ENCODE results near the gene CIT. TPM values are rescaled to one million over a fixed set of nuclear protein-coding genes. Genes with fewer than 3 reads are reported as not detected.
A peak's percentile ranks its signal among the peaks of the same experiment; 100 is the strongest.

Gene CIT
- total RNA-seq, 1 donor from 2014 or later, result 18.0 TPM

- peak overlapping the region; percentile 22 for H3K4me3 ChIP-seq
- no peaks in the 10 kb centered on the region for H3K27me3 ChIP-seq (ENCODE audit: low read depth)
- H3K9me3 ChIP-seq, result no peaks in the 10 kb centered on the region
- H3K36me3 ChIP-seq, result no peaks in the 10 kb centered on the region
- no peak overlapping the region for H3K27ac ChIP-seq
- intact Hi-C loops (cut with DNase I), result no loop called here
- H3K4me1 ChIP-seq, result peaks cover 10% of the 10 kb centered on the region
- ATAC-seq (peak; percentile 83 to 93), DNase-seq (peak; percentile 55)
- TF ChIP-seq CTCF (IDR thresholded peaks at IDR 0.05), result peak; percentile 34
These were observed 73.0 kb downstream of the CIT start for GRCh38 chr12:119804011-119804641.

GRCh38 chr12:119803381-119803791 lies 73.7 kb downstream of the CIT start:
- Histone ChIP-seq H3K27ac (no peak overlapping the region), H3K27me3 (ENCODE audit: low read depth) (no peaks in the 10 kb centered on the region), H3K36me3 (no peaks in the 10 kb centered on the region), H3K4me1 (peaks cover 10% of the 10 kb centered on the region), H3K4me3 (peak overlapping the region; percentile 22), H3K9me3 (no peaks in the 10 kb centered on the region)
- no peak for DNase-seq
- intact Hi-C loops (cut with DNase I), result no loop called here
- peak; percentile 47 to 49 for ATAC-seq
- TF ChIP-seq CTCF (IDR thresholded peaks at IDR 0.05), result no peak

- Histone ChIP-seq H3K27ac (no peak overlapping the region), H3K4me3 (no peak overlapping the region), H3K4me1 (peaks cover 10% of the 10 kb centered on the region), H3K9me3 (no peaks in the 10 kb centered on the region), H3K27me3 (ENCODE audit: low read depth) (no peaks in the 10 kb centered on the region), H3K36me3 (no peaks in the 10 kb centered on the region)
- ATAC-seq (peak; percentile 36 to 50), DNase-seq (no peak)
- TF ChIP-seq CTCF (IDR thresholded peaks at IDR 0.05), result no peak
- intact Hi-C loops (cut with DNase I), result no loop called here
These were observed 74.6 kb downstream of the CIT start for GRCh38 chr12:119802472-119802871.

GRCh38 chr12:119797090-119797489 lies 80.0 kb downstream of the CIT start:
- ATAC-seq (no peak), DNase-seq (no peak)
- intact Hi-C loops (cut with DNase I), result no loop called here
- no peak for TF ChIP-seq CTCF (IDR thresholded peaks at IDR 0.05)
- H3K27me3 ChIP-seq (ENCODE audit: low read depth), result no peaks in the 10 kb centered on the region
- no peaks in the 10 kb centered on the region for H3K36me3 ChIP-seq
- H3K4me3 ChIP-seq, result no peak overlapping the region
- H3K4me1 ChIP-seq, result no peaks in the 10 kb centered on the region
- H3K27ac ChIP-seq, result no peak overlapping the region
- H3K9me3 ChIP-seq, result no peaks in the 10 kb centered on the region

- no peaks in the 10 kb centered on the region for H3K4me1 ChIP-seq
- H3K36me3 ChIP-seq, result no peaks in the 10 kb centered on the region
- intact Hi-C loops (cut with DNase I), result no loop called here
- H3K27me3 ChIP-seq (ENCODE audit: low read depth), result no peaks in the 10 kb centered on the region
- DNase-seq (no peak), ATAC-seq (no peak)
- H3K27ac ChIP-seq, result no peak overlapping the region
- no peaks in the 10 kb centered on the region for H3K9me3 ChIP-seq
- no peak for TF ChIP-seq CTCF (IDR thresholded peaks at IDR 0.05)
- no peak overlapping the region for H3K4me3 ChIP-seq
These were observed 80.8 kb downstream of the CIT start for GRCh38 chr12:119796292-119796691.

Measured in lower lobe of right lung (tissue), 2 donors.